GM13977 (cell line): ENCODE measurements around the gene PRRC1.
"Not testable (repeated sequence)": the region's sequence is repeated elsewhere in the genome, so short reads cannot be mapped to it uniquely, and the experiment has no call there.

Experiments
- DNase-seq: peaks from one replicate; pipeline ENCODE4 v3.0.0; 2012; ENCODE audit warnings: low spot score
- CTCF ChIP-seq: IDR thresholded peaks from 2 replicates; pipeline ENCODE4 v1.5.1; 2012; ENCODE audit warnings: mild to moderate bottlenecking, control low read depth; ENCODE audit not compliant: insufficient read depth; ENCODE audit errors: extremely low read depth, missing control alignments
- in situ Hi-C: fragments of 300-500 bp; cut with MboI; formaldehyde crosslinking; loops from one replicate; pipeline ENCODE4 v1.12.0; 2022; ENCODE audit warnings: low sequenced_read_pairs, low pct_unique_long_range_greater_than_20kb, mixed read lengths, inconsistent platforms; ENCODE audit not compliant: unreplicated experiment

The PRRC1 gene

DNA sequence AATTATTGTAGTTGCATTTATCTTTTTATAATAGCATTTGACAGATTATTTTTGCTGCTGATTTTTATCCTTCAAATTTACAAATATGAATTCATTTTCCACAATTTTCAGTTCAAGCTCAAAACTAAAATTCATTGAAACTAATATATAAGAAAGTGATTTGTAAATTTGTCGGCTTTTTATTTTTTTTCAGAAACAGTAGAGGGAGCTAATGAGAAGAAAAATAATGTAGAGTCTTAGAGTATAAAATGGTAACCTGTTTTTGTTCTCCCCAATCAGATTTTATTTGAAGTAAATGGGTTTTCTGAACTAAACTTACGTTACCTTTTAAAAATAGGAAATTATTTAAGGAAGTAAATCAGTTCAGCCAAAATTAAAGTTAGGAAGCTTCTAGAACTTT is 19.2 kb downstream of the PRRC1 start:
- DNase-seq: no peak
- peak; percentile 29 for TF ChIP-seq CTCF
- in situ Hi-C loops: no loop called here

DNA sequence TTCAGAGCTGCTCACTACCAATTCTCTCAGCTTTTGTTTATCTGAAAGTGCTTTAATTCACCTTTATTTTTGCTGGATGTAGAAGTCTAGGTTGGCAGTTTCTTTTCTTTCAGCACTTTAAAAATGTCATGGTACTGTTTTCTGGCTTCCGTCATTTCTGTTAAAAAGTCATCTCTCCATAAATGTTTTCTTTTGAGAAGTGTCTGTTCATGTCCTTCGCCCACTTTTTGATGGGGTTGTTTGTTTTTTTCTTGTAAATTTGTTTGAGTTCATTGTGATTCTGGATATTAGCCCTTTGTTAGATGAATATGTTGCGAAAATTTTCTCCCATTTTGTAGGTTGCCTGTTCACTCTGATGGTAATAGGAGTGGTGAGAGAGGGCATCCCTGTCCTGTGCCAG is 23.1 kb downstream of the PRRC1 start:
- DNase-seq, in situ Hi-C loops: not testable (repeated sequence)

GRCh38 chr5:127545249-127545648 is 27.8 kb downstream of the PRRC1 start:
- in situ Hi-C loops: not testable (repeated sequence)

GRCh38 chr5:127549551-127549950 is 32.1 kb downstream of the PRRC1 start:
- no peak for TF ChIP-seq CTCF
- DNase-seq: no peak
- in situ Hi-C loops: no loop called here

More at GRCh38 chr5:127545249-127545648, 27.8 kb downstream of the PRRC1 start:
- DNase-seq: not testable (repeated sequence)

DNA sequence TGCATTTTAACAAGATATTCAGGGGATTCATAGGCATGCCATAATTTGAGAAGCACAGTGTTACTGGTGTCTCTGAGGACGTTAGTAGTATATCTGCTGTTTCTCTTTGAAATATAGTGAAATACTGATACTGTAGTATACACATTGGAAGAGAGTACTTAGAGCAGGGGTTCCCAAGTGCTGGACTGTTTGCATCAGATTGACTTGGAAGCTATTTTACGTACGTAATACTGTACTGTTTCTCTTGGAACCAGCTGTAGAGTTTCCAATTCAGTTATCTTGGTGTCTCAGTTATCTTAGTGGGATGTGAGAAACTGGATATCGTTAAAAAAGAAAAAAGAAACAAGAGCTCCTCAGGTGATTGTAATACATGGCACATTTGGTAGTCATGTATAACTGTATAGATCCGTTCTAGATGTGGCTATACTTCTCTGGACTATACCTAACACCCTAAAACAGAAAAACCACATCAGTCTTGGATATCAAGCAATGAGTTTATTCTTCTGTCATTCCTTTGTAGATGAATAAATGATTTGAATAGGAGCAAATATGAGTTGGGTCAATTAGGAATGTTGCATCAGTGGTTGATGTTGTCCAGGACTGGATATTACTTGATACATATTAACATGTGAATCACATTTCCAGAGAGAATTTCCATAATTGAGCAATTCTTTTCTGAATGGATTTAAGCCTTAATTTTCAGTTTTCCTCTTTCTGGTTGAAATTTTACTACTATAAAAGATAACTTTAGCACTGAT is 33.4 kb downstream of the PRRC1 start:
- no peak for DNase-seq
- TF ChIP-seq CTCF: no peak
- in situ Hi-C loops: loop anchor here (25.0 kb wide), 1 partner anchor 311 kb away; no protein-coding TSS in a partner anchor

DNA sequence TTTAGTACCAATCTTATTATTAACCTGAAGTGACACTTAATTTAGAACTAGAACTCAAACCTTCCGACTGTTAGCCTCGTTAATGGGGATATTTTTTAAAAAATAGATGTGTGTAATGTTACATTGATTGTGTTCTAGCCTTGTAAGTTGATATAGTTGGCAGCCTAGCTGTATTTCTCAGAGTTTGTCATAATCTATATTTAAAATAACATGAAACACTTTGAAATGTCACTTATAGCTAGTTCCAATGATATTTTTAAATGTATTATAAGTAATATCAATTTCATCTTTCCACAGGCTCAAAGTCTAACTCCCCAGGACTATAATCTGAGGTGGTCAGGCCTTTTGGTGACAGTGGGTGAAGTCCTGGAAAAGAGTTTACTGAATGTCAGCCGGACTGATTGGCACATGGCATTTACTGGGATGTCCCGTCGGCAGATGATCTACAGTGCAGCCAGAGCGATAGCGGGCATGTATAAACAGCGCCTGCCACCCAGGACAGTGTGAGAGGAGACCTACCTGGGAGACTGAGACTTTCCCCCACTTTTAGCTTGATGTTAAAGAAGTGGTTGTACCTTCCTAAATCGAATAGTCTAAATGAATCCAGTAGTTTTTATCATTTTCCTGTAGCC is 34.1 kb downstream of the PRRC1 start:
- no peak for TF ChIP-seq CTCF
- in situ Hi-C loops: loop anchor here (25.0 kb wide), 1 partner anchor 311 kb away; no protein-coding TSS in a partner anchor
- DNase-seq: no peak

DNA sequence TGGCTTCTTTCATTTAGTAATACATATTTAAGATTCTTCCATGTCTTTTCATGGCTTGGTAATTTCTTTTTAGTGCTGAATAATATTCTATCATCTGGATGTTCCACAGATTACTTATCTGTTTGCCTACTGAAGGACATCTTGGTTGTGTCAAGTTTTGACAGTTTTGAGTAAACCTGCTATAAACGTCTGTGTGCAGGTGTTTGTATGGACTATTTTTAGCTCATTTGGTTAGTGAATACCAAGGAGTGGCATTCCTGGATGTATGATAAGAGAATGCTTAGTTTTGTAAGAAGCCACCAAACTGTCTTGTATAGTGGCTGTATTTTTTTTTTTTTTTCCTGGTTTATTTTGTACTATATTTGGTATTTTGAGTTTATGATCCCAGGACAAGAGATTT is 38.4 kb downstream of the PRRC1 start:
- in situ Hi-C loops: loop anchor here (25.0 kb wide), 1 partner anchor 306 kb away; no protein-coding TSS in a partner anchor
- no peak for TF ChIP-seq CTCF
- DNase-seq: no peak
